A549 (cell line): ENCODE measurements around the gene TESK2. TPM values are rescaled to one million over a fixed set of nuclear protein-coding genes. Genes with fewer than 3 reads are reported as not detected.

Experiments used
- ATAC-seq, 2 experiments: fragments of 200-7000 bp in 1 of 2; fragments of >200 bp in 1 of 2; cut with Nextera tagmentation in 1 of 2; cut with Tn5 transposase in 1 of 2; 3 replicates each; pipeline versions ENCODE4 v1.8.0 to v1.9.1; 2018 to 2020; ENCODE audit warnings: mild to moderate bottlenecking in 1 of 2, moderate library complexity in 1 of 2
- CTCF ChIA-PET: fragments of 300-600 bp; sonication (Branson Sonifier 250); formaldehyde crosslinking; extraction: SDS; loops from one replicate; lab custom pipeline; 2021; ENCODE audit warnings: antibody characterized with exemption, inconsistent platforms; lab: Yijun Ruan, JAX
- POLR2A ChIA-PET: fragments of 350-600 bp; formaldehyde crosslinking; extraction: SDS; loops from one replicate; lab custom pipeline; 2021; ENCODE audit warnings: antibody characterized with exemption, inconsistent platforms; lab: Yijun Ruan, JAX
- DNase-seq, 2 experiments: peaks; one replicate each; pipeline versions ENCODE4 v3.0.0 to v3.0.0-alpha.2; 2011 to 2016; ENCODE audit warnings: low read depth in 1 of 2, low spot score in 1 of 2
- FAIRE-seq: peaks from 2 replicates; lab custom pipeline; 2011; peaks lifted over from hg19 to GRCh38; lab: Jason Lieb, UNC
- H3K27ac ChIP-seq, 2 experiments: fragments of >200 bp; sonication (Bioruptor Twin); formaldehyde crosslinking; 3 replicates each; pipeline ENCODE4 v1.5.1; 2016 to 2017
- H3K4me1 ChIP-seq: fragments of >200 bp; sonication (Bioruptor Twin); formaldehyde crosslinking; 3 replicates; pipeline ENCODE4 v1.6.1; 2016
- H3K4me2 ChIP-seq: fragments of >200 bp; sonication (Bioruptor Twin); formaldehyde crosslinking; 3 replicates; pipeline ENCODE4 v1.6.1; 2016
- H3K4me3 ChIP-seq: fragments of >200 bp; sonication (Bioruptor Twin); formaldehyde crosslinking; 3 replicates; pipeline ENCODE4 v1.5.1; 2016
- H3K9me3 ChIP-seq: fragments of >200 bp; sonication (Bioruptor Twin); formaldehyde crosslinking; 3 replicates; pipeline ENCODE4 v1.6.1; 2016
- BHLHE40 ChIP-seq: IDR thresholded peaks from 2 replicates; pipeline ENCODE4 v1.6.1; 2012; ENCODE audit warnings: low read depth, low read length, inconsistent platforms
- CBX8 ChIP-seq: fragments of 200-600 bp; sonication (generic); IDR thresholded peaks from 2 replicates; pipeline ENCODE4 v1.6.1; 2016
- CHD2 ChIP-seq: fragments of 150-350 bp; IDR thresholded peaks from 2 replicates; pipeline ENCODE4 v1.6.1; 2014; ENCODE audit warnings: low read length; ENCODE audit not compliant: partially characterized antibody
- CHD4 ChIP-seq: fragments of 200-600 bp; sonication (generic); IDR thresholded peaks from 2 replicates; pipeline ENCODE4 v1.6.1; 2016; ENCODE audit warnings: antibody characterized with exemption, mild to moderate bottlenecking, borderline replicate concordance
- ESRRA ChIP-seq: fragments of 150-350 bp; IDR thresholded peaks from 2 replicates; pipeline ENCODE4 v1.6.1; 2014; ENCODE audit warnings: mild to moderate bottlenecking, low read length, borderline replicate concordance
- GATA3 ChIP-seq: IDR thresholded peaks from 2 replicates; pipeline ENCODE4 v1.6.1; 2012; ENCODE audit warnings: borderline replicate concordance
- HEYL ChIP-seq: fragments of 250-450 bp; sonication (Bioruptor Pico); IDR thresholded peaks from 2 replicates; pipeline ENCODE4 v1.8.0; 2021; ENCODE audit warnings: mild to moderate bottlenecking, moderate library complexity
- KDM5A ChIP-seq: fragments of 200-600 bp; sonication (generic); IDR thresholded peaks from 2 replicates; pipeline ENCODE4 v1.6.1; 2016; ENCODE audit warnings: antibody characterized with exemption, mild to moderate bottlenecking
- MAFK ChIP-seq: fragments of 450-650 bp; IDR thresholded peaks from 2 replicates; pipeline ENCODE4 v1.6.1; 2014; ENCODE audit not compliant: partially characterized antibody
- MAZ ChIP-seq: fragments of 150-350 bp; IDR thresholded peaks from 2 replicates; pipeline ENCODE4 v1.6.1; 2014; ENCODE audit warnings: antibody characterized with exemption, low read depth, low read length, borderline replicate concordance
- MYC ChIP-seq: IDR thresholded peaks from 2 replicates; pipeline ENCODE4 v1.6.1; 2012; ENCODE audit warnings: mild to moderate bottlenecking, inconsistent platforms, low read length, improper control_type of control experiment, borderline replicate concordance
- NFE2L2 ChIP-seq: fragments of 150-350 bp; conservative IDR thresholded peaks from 2 replicates; pipeline ENCODE4 v1.6.1; 2014; ENCODE audit warnings: low read length
- NPAS2 ChIP-seq: fragments of 250-450 bp; sonication (Bioruptor Pico); IDR thresholded peaks from 2 replicates; pipeline ENCODE4 v1.8.0; 2022; ENCODE audit warnings: mild to moderate bottlenecking, moderate library complexity, borderline replicate concordance
- POLR2AphosphoS2 ChIP-seq: conservative IDR thresholded peaks from 2 replicates; pipeline ENCODE4 v1.6.1; 2012; ENCODE audit warnings: low read length, improper control_type of control experiment, inconsistent platforms
- RCOR1 ChIP-seq: fragments of 150-350 bp; IDR thresholded peaks from 2 replicates; pipeline ENCODE4 v1.6.1; 2014; ENCODE audit warnings: antibody characterized with exemption, low read length, low read depth
- RFX5 ChIP-seq: fragments of 450-650 bp; IDR thresholded peaks from 2 replicates; pipeline ENCODE4 v1.7.1; 2014; ENCODE audit warnings: antibody characterized with exemption, mild to moderate bottlenecking, moderate library complexity
- SMC3 ChIP-seq: fragments of >200 bp; sonication (Bioruptor Twin); formaldehyde crosslinking; IDR thresholded peaks from 3 replicates; pipeline ENCODE4 v1.6.1; 2018; ENCODE audit warnings: inconsistent platforms
- TP53 ChIP-seq: fragments of 250-450 bp; sonication (Bioruptor Pico); IDR thresholded peaks from 2 replicates; pipeline ENCODE4 v1.5.0; 2021; ENCODE audit warnings: mild to moderate bottlenecking, moderate library complexity
- ZC3H11A ChIP-seq: fragments of 450-650 bp; IDR thresholded peaks from 2 replicates; pipeline ENCODE4 v1.6.1; 2014; ENCODE audit warnings: antibody characterized with exemption, mild to moderate bottlenecking
- ZFP36 ChIP-seq: fragments of 450-650 bp; IDR thresholded peaks from 2 replicates; pipeline ENCODE4 v1.6.1; 2014; ENCODE audit warnings: borderline replicate concordance; ENCODE audit not compliant: partially characterized antibody
- ZNF302 ChIP-seq: fragments of 250-450 bp; sonication (Bioruptor Pico); IDR thresholded peaks from 2 replicates; pipeline ENCODE4 v1.9.0; 2021; ENCODE audit warnings: inconsistent platforms, mild to moderate bottlenecking, moderate library complexity
- ZSCAN20 ChIP-seq: fragments of 250-450 bp; sonication (Bioruptor Pico); IDR thresholded peaks from 2 replicates; pipeline ENCODE4 v1.8.0; 2022; ENCODE audit warnings: mild to moderate bottlenecking, moderate library complexity
- WGBS: methylation state at CpG from one replicate; pipeline ENCODE4 v1.1.6; 2017; ENCODE audit errors: missing lambda C conversion rate; 5-methylcytosine and 5-hydroxymethylcytosine counted together
- polyA plus RNA-seq, 4 experiments: library from polyadenylated mRNA; depleted of rRNA in 3 of 4; stranded (reverse); fragments of >200 nt; fragmentation: RNase III in 1 of 4; extraction: RNeasy Plus Mini Kit Qiagen cat#74134 plus additional on column Dnase treatment in 1 of 4; gene quantifications; 2 replicates in 3 of 4; 3 replicates in 1 of 4; pipeline ENCODE4 v1.2.3, GENCODE V29; 2011 to 2017
- TF ChIP-seq, protein P1 (sequence below): fragments of 250-450 bp; sonication (Bioruptor Pico); IDR thresholded peaks from 2 replicates; pipeline ENCODE4 v1.5.0; 2021; ENCODE audit warnings: mild to moderate bottlenecking, moderate library complexity, borderline replicate concordance
- TF ChIP-seq, protein P2 (sequence below): fragments of 150-350 bp; IDR thresholded peaks from 2 replicates; pipeline ENCODE4 v1.6.1; 2014; ENCODE audit warnings: low read depth, mild to moderate bottlenecking, low read length
- TF ChIP-seq, protein P3 (sequence below): fragments of >200 bp; sonication (Bioruptor Twin); formaldehyde crosslinking; IDR thresholded peaks from 3 replicates; pipeline ENCODE4 v1.5.1; 2016
- TF ChIP-seq, protein P4 (sequence below): fragments of 200-600 bp; sonication (generic); IDR thresholded peaks from 2 replicates; pipeline ENCODE4 v1.6.1; 2016; ENCODE audit warnings: antibody characterized with exemption, mild to moderate bottlenecking, moderate library complexity

Gene TESK2
- polyA plus RNA-seq, 2 of the 4 experiments (the other 2 are of a cell fraction), result 0.22 to 0.48 TPM

DNA sequence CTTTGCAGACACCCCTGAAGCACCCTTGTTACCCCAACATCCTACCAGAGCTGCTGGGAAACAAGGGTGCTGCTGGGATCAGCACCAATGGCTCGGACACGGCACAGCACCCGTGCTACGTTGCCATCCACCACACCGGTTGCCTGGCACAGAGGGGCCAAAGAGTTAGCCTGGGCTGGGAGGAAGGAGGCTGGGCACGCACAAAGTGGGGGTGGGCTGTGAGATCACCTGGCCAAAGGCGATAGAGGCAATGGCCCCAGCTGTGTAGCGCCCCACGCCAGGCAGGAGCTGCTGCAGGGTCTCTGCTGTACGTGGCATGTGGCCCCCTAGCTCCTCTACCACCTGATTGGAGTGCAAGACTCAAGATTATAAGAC lies 158.6 kb downstream of the TESK2 start:
- POLR2A ChIA-PET, result interaction anchor here (0.6 kb wide), 1 partner anchor 319 kb away, joined by 3 read pairs; no protein-coding TSS in a partner anchor
- TF ChIP-seq NPAS2 (CRISPR knock-in tag), result no peak
- no peak for TF ChIP-seq MYC
- TF ChIP-seq ZC3H11A, result no peak
- no peak for TF ChIP-seq RCOR1
- TF ChIP-seq, protein P1, sequence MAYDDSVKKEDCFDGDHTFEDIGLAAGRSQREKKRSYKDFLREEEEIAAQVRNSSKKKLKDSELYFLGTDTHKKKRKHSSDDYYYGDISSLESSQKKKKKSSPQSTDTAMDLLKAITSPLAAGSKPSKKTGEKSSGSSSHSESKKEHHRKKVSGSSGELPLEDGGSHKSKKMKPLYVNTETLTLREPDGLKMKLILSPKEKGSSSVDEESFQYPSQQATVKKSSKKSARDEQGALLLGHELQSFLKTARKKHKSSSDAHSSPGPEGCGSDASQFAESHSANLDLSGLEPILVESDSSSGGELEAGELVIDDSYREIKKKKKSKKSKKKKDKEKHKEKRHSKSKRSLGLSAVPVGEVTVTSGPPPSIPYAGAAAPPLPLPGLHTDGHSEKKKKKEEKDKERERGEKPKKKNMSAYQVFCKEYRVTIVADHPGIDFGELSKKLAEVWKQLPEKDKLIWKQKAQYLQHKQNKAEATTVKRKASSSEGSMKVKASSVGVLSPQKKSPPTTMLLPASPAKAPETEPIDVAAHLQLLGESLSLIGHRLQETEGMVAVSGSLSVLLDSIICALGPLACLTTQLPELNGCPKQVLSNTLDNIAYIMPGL (CRISPR knock-in tag), result no peak
- no peak for TF ChIP-seq CHD2
- TF ChIP-seq, protein P2, sequence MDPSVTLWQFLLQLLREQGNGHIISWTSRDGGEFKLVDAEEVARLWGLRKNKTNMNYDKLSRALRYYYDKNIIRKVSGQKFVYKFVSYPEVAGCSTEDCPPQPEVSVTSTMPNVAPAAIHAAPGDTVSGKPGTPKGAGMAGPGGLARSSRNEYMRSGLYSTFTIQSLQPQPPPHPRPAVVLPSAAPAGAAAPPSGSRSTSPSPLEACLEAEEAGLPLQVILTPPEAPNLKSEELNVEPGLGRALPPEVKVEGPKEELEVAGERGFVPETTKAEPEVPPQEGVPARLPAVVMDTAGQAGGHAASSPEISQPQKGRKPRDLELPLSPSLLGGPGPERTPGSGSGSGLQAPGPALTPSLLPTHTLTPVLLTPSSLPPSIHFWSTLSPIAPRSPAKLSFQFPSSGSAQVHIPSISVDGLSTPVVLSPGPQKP, result no peak
- TF ChIP-seq, protein P3, sequence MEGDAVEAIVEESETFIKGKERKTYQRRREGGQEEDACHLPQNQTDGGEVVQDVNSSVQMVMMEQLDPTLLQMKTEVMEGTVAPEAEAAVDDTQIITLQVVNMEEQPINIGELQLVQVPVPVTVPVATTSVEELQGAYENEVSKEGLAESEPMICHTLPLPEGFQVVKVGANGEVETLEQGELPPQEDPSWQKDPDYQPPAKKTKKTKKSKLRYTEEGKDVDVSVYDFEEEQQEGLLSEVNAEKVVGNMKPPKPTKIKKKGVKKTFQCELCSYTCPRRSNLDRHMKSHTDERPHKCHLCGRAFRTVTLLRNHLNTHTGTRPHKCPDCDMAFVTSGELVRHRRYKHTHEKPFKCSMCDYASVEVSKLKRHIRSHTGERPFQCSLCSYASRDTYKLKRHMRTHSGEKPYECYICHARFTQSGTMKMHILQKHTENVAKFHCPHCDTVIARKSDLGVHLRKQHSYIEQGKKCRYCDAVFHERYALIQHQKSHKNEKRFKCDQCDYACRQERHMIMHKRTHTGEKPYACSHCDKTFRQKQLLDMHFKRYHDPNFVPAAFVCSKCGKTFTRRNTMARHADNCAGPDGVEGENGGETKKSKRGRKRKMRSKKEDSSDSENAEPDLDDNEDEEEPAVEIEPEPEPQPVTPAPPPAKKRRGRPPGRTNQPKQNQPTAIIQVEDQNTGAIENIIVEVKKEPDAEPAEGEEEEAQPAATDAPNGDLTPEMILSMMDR, result no peak
- no peak for TF ChIP-seq SMC3
- no peak for TF ChIP-seq RFX5
- TF ChIP-seq NFE2L2, result no peak
- ATAC-seq, result no peak
- CTCF ChIA-PET, result interaction anchor here (1.2 kb wide), 1 partner anchor 29 kb away, joined by 3 read pairs; no protein-coding TSS in a partner anchor
- 91% methylated on average over 8 of the region's 10 CpGs for WGBS
- H3K4me3 ChIP-seq, result no peak overlapping the region
- H3K4me1 ChIP-seq, result peaks cover 31% of the 10 kb centered on the region
- no peak for DNase-seq
- H3K9me3 ChIP-seq, result no peaks in the 10 kb centered on the region
- H3K4me2 ChIP-seq, result no peak overlapping the region
- no peak overlapping the region for H3K27ac ChIP-seq
- FAIRE-seq, result no peak

DNA sequence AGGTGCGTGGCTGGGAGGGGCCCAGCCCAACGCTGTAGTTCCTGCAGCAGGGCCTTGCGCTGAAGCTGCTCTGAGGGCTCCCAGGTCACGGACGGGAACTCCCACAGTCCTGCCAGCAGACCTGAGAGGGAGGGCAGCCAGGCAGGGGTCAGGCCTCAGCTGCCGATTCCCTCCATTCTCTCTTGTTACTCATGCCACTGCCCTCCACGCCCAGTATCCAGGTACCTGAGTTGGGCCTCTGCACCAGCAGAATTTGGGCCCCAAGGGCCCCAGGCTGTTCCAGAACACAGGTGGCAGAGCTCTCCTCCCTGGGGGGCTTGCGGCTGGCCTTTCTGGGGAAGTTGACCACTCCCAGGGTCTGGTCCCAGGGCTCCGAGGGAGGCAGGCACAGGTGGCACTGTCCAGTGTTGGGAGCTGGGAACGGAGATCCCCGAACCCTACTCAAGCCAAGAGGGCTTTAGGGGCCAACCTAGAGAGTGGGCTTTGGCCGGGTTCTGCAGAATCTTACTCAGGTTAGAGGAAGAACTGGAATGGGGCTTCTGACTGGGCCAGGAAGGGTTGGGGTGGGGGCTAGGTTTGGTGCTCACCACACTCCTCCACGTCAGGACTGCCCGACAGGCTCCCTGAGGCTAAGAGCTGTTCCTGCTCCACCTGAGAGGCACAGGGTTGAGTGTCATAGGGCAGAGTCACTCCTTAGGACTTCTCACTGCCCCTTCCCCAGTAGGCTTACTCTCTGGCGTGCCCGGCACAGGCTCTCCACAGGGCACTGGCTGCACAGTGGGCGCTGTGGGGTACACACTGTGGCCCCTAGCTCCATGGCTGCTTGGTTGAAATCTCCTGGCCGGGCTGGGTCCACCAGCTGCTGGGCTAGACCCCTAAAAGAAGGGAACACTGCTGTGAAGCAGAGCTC lies 159.3 kb downstream of the TESK2 start:
- H3K4me3 ChIP-seq, result no peak overlapping the region
- no peaks in the 10 kb centered on the region for H3K9me3 ChIP-seq
- H3K27ac ChIP-seq, result no peak overlapping the region
- WGBS, result 100% methylated on average over 10 of the region's 18 CpGs
- FAIRE-seq (no peak), ATAC-seq (no peak), DNase-seq (no peak)
- POLR2A ChIA-PET, result interaction anchor here (0.6 kb wide), 1 partner anchor 319 kb away, joined by 3 read pairs; no protein-coding TSS in a partner anchor
- CTCF ChIA-PET, result interaction anchor here (1.2 kb wide), 1 partner anchor 28 kb away, joined by 3 read pairs; no protein-coding TSS in a partner anchor
- no peak overlapping the region for H3K4me2 ChIP-seq
- H3K4me1 ChIP-seq, result peaks cover 36% of the 10 kb centered on the region
- TF ChIP-seq TP53 (no peak), ZNF302 (CRISPR knock-in tag) (no peak), MAZ (no peak), ZFP36 (no peak), ZSCAN20 (no peak), KDM5A (no peak), SMC3 (no peak), MAFK (no peak), BHLHE40 (no peak), ESRRA (no peak), GATA3 (no peak), CHD2 (no peak), NPAS2 (CRISPR knock-in tag) (no peak), CHD4 (no peak), HEYL (CRISPR knock-in tag) (no peak), CBX8 (no peak), POLR2AphosphoS2 (no peak)
- TF ChIP-seq, protein P4, sequence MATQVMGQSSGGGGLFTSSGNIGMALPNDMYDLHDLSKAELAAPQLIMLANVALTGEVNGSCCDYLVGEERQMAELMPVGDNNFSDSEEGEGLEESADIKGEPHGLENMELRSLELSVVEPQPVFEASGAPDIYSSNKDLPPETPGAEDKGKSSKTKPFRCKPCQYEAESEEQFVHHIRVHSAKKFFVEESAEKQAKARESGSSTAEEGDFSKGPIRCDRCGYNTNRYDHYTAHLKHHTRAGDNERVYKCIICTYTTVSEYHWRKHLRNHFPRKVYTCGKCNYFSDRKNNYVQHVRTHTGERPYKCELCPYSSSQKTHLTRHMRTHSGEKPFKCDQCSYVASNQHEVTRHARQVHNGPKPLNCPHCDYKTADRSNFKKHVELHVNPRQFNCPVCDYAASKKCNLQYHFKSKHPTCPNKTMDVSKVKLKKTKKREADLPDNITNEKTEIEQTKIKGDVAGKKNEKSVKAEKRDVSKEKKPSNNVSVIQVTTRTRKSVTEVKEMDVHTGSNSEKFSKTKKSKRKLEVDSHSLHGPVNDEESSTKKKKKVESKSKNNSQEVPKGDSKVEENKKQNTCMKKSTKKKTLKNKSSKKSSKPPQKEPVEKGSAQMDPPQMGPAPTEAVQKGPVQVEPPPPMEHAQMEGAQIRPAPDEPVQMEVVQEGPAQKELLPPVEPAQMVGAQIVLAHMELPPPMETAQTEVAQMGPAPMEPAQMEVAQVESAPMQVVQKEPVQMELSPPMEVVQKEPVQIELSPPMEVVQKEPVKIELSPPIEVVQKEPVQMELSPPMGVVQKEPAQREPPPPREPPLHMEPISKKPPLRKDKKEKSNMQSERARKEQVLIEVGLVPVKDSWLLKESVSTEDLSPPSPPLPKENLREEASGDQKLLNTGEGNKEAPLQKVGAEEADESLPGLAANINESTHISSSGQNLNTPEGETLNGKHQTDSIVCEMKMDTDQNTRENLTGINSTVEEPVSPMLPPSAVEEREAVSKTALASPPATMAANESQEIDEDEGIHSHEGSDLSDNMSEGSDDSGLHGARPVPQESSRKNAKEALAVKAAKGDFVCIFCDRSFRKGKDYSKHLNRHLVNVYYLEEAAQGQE, result no peak
